Measurements from ENCODE around the gene PER2.

GRCh38 chr2:238306672-238306998 is 18.2 kb upstream of the PER2 start:
- TF ChIP-seq CTCF (IDR thresholded peaks at IDR 0.05) (no peak), POLR2A (IDR thresholded peaks at IDR 0.05) (no peak)
